Vagina (tissue), 2 donors: Measurements from ENCODE around the gene CREM. TPM values are rescaled to one million over a fixed set of nuclear protein-coding genes. Genes with fewer than 3 reads are reported as not detected.

Source experiments
- DNase-seq, 2 donors: peaks; one replicate each; pipeline ENCODE4 v3.0.0-alpha.2; 2017; ENCODE audit errors: extremely low spot score in 2 of 2
- H3K27ac ChIP-seq: fragments of 200-600 bp; sonication (generic); one replicate; pipeline ENCODE4 v1.5.1; 2019
- H3K27me3 ChIP-seq: fragments of 200-600 bp; sonication (generic); one replicate; pipeline ENCODE4 v1.5.1; 2019
- H3K36me3 ChIP-seq, 2 donors: fragments of 200-600 bp; sonication (generic); one replicate each; pipeline ENCODE4 v1.5.1; 2017 to 2019
- H3K4me1 ChIP-seq: fragments of 200-600 bp; sonication (generic); one replicate; pipeline ENCODE4 v1.5.1; 2019
- H3K4me3 ChIP-seq, 2 donors: fragments of 200-600 bp; sonication (generic); 1 replicate in 1 of 2; 2 replicates in 1 of 2; pipeline ENCODE4 v1.5.1; 2016 to 2019
- H3K9me3 ChIP-seq: fragments of 200-600 bp; sonication (generic); one replicate; pipeline ENCODE4 v1.5.1; 2019
- CTCF ChIP-seq, 3 experiments: fragments of 450-650 bp in 2 of 3; fragments of 200-600 bp in 1 of 3; sonication (generic) in 1 of 3; IDR thresholded peaks; one replicate each; pipeline ENCODE4 v1.5.1; 2017 to 2019; ENCODE audit warnings: antibody characterized with exemption in 3 of 3, mild to moderate bottlenecking in 2 of 3, moderate library complexity in 2 of 3
- POLR2A ChIP-seq, 2 donors: fragments of 450-650 bp; IDR thresholded peaks; one replicate each; pipeline ENCODE4 v1.6.1; 2017; ENCODE audit warnings: antibody characterized with exemption in 2 of 2, mild to moderate bottlenecking in 2 of 2, moderate library complexity in 2 of 2
- POLR2AphosphoS5 ChIP-seq, 2 donors: sonication (generic); formaldehyde crosslinking; IDR thresholded peaks; one replicate each; pipeline ENCODE4 v1.9.0; 2017; ENCODE audit warnings: antibody characterized with exemption in 2 of 2, mild to moderate bottlenecking in 2 of 2, low read depth in 1 of 2; ENCODE audit not compliant: insufficient read depth in 1 of 2
- intact Hi-C: fragments of 100-400 bp; cut with DNase I; formaldehyde crosslinking; loops from one replicate; pipeline ENCODE4 v1.15.1; 2023
- total RNA-seq: library from RNA; depleted of rRNA; stranded (reverse); fragments of >200 nt; gene quantifications from one replicate; pipeline ENCODE4 v1.2.3, GENCODE V29; 2016

Gene CREM
- total RNA-seq, 1 donor from 2014 or later: 32.9 TPM

- intact Hi-C loops: no loop called here
- no peaks in the 10 kb centered on the region for H3K9me3 ChIP-seq
- no peak for DNase-seq
- no peaks in the 10 kb centered on the region for H3K27me3 ChIP-seq
- H3K4me1 ChIP-seq: peaks cover 22% of the 10 kb centered on the region
- no peaks in the 10 kb centered on the region for H3K36me3 ChIP-seq
- TF ChIP-seq CTCF (IDR thresholded peaks at IDR 0.05) (no peak), POLR2A (IDR thresholded peaks at IDR 0.05) (no peak), POLR2AphosphoS5 (IDR thresholded peaks at IDR 0.05; ENCODE audit: insufficient read depth in 1 of 2, low read depth in 1 of 2) (no peak)
- no peak overlapping the region for H3K27ac ChIP-seq
- H3K4me3 ChIP-seq: no peak overlapping the region
These were observed 6.9 kb downstream of the CREM start for GRCh38 chr10:35133586-35133985.

GRCh38 chr10:35135861-35136260, 9.2 kb downstream of the CREM start:
- intact Hi-C loops: no loop called here

GRCh38 chr10:35136263-35136815, 9.7 kb downstream of the CREM start:
- H3K36me3 ChIP-seq: no peaks in the 10 kb centered on the region

More at GRCh38 chr10:35135861-35136260, 9.2 kb downstream of the CREM start:
- no peaks in the 10 kb centered on the region for H3K9me3 ChIP-seq
- H3K4me1 ChIP-seq: peaks cover 3% of the 10 kb centered on the region
- H3K27me3 ChIP-seq: no peaks in the 10 kb centered on the region
- DNase-seq: no peak
- H3K4me3 ChIP-seq: no peak overlapping the region
- H3K36me3 ChIP-seq: no peaks in the 10 kb centered on the region
- TF ChIP-seq POLR2AphosphoS5 (IDR thresholded peaks at IDR 0.05; ENCODE audit: insufficient read depth in 1 of 2, low read depth in 1 of 2): no peak
- TF ChIP-seq POLR2A (IDR thresholded peaks at IDR 0.05): no peak
- no peak for TF ChIP-seq CTCF (IDR thresholded peaks at IDR 0.05)
- H3K27ac ChIP-seq: no peak overlapping the region

GRCh38 chr10:35140126-35140525, 13.5 kb downstream of the CREM start:
- H3K27ac ChIP-seq: no peak overlapping the region
- no peaks in the 10 kb centered on the region for H3K4me1 ChIP-seq
- no peaks in the 10 kb centered on the region for H3K36me3 ChIP-seq
- TF ChIP-seq CTCF (IDR thresholded peaks at IDR 0.05) (no peak), POLR2A (IDR thresholded peaks at IDR 0.05) (no peak), POLR2AphosphoS5 (IDR thresholded peaks at IDR 0.05; ENCODE audit: insufficient read depth in 1 of 2, low read depth in 1 of 2) (no peak)
- no peaks in the 10 kb centered on the region for H3K9me3 ChIP-seq
- intact Hi-C loops: no loop called here
- no peak overlapping the region for H3K4me3 ChIP-seq
- no peaks in the 10 kb centered on the region for H3K27me3 ChIP-seq
- no peak for DNase-seq

More at GRCh38 chr10:35136263-35136815, 9.7 kb downstream of the CREM start:
- TF ChIP-seq POLR2AphosphoS5 (IDR thresholded peaks at IDR 0.05; ENCODE audit: insufficient read depth in 1 of 2, low read depth in 1 of 2) (no peak), CTCF (IDR thresholded peaks at IDR 0.05) (no peak), POLR2A (IDR thresholded peaks at IDR 0.05) (no peak)
- DNase-seq: no peak
- intact Hi-C loops: no loop called here
- Histone ChIP-seq H3K27me3 (no peaks in the 10 kb centered on the region), H3K4me3 (no peak overlapping the region), H3K4me1 (no peaks in the 10 kb centered on the region), H3K9me3 (no peaks in the 10 kb centered on the region), H3K27ac (no peak overlapping the region)

- no peak for TF ChIP-seq POLR2A (IDR thresholded peaks at IDR 0.05)
- no peak for TF ChIP-seq POLR2AphosphoS5 (IDR thresholded peaks at IDR 0.05; ENCODE audit: insufficient read depth in 1 of 2, low read depth in 1 of 2)
- TF ChIP-seq CTCF (IDR thresholded peaks at IDR 0.05): no peak
- no peaks in the 10 kb centered on the region for H3K36me3 ChIP-seq
- intact Hi-C loops: no loop called here
- H3K9me3 ChIP-seq: no peaks in the 10 kb centered on the region
- H3K4me1 ChIP-seq: no peaks in the 10 kb centered on the region
- no peak overlapping the region for H3K27ac ChIP-seq
- DNase-seq: no peak
- H3K27me3 ChIP-seq: no peaks in the 10 kb centered on the region
- H3K4me3 ChIP-seq: no peak overlapping the region
These were observed 14.1 kb downstream of the CREM start for GRCh38 chr10:35140727-35141126.
